22Rv1 (cell line): ENCODE results near the gene CARM1.
A peak's percentile ranks its signal among the peaks of the same experiment; 100 is the strongest.

Source experiments
- ZFX ChIP-seq: fragments of 450-650 bp; IDR thresholded peaks from 2 replicates; pipeline ENCODE4 v1.6.1; 2017; ENCODE audit warnings: antibody characterized with exemption, borderline replicate concordance
- TF ChIP-seq, protein P1 (sequence below): fragments of 450-650 bp; IDR thresholded peaks from 2 replicates; pipeline ENCODE4 v1.5.1; 2017; ENCODE audit warnings: mild to moderate bottlenecking

DNA sequence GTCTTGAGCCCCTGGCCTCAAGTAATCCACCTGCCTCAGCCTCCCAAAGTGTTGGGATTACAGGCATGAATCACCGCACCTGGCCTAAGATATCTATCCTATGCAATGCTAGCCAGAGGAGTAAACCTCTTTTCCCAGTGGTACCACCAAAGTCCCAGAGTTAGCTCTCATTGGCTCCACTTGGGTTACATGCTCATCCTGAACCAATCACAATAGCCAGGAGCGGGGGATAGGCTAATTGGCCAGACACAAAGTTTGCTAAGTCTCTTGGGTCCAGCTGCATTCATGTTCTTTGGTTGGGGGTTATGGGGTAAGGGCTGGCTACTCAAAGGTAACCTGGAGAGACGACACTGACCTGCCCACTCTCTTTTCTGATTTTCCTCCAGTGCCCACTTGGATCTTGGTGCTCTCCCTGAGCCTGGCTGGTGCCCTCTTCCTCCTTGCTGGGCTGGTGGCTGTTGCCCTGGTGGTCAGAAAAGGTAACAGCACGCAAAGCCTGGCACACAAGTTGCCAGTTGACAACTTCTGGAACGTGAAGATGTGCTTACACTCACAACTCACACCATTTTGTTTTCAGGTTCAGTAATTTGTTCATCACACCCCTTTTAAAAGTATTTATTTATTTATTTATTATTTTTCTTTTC lies 15.4 kb upstream of the CARM1 start:
- TF ChIP-seq, protein P1, sequence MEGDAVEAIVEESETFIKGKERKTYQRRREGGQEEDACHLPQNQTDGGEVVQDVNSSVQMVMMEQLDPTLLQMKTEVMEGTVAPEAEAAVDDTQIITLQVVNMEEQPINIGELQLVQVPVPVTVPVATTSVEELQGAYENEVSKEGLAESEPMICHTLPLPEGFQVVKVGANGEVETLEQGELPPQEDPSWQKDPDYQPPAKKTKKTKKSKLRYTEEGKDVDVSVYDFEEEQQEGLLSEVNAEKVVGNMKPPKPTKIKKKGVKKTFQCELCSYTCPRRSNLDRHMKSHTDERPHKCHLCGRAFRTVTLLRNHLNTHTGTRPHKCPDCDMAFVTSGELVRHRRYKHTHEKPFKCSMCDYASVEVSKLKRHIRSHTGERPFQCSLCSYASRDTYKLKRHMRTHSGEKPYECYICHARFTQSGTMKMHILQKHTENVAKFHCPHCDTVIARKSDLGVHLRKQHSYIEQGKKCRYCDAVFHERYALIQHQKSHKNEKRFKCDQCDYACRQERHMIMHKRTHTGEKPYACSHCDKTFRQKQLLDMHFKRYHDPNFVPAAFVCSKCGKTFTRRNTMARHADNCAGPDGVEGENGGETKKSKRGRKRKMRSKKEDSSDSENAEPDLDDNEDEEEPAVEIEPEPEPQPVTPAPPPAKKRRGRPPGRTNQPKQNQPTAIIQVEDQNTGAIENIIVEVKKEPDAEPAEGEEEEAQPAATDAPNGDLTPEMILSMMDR: peak; percentile 77
- TF ChIP-seq ZFX: no peak
